GM12878 (cell line): Measurements from ENCODE around the gene GRIK1. TPM values are rescaled to one million over a fixed set of nuclear protein-coding genes. Genes with fewer than 3 reads are reported as not detected.
A peak's percentile ranks its signal among the peaks of the same experiment; 100 is the strongest.

Experiments used
- ATAC-seq: fragments of 200-7000 bp; cut with Tn5 transposase; 3 replicates; pipeline ENCODE4 v1.9.1; 2020; ENCODE audit warnings: mild to moderate bottlenecking, moderate library complexity
- BruUV-seq: library from RNA; stranded (reverse); fragments of 400-500 nt; replicated peaks from 2 replicates; lab custom pipeline; 2021; lab: Mats Ljungman, UMichigan
- CTCF ChIA-PET: fragments of 300-600 bp; sonication (Branson Sonifier 250); formaldehyde crosslinking; extraction: SDS; loops from one replicate; lab custom pipeline; 2021; ENCODE audit warnings: inconsistent platforms; lab: Yijun Ruan, JAX
- POLR2A ChIA-PET: fragments of 350-600 bp; formaldehyde crosslinking; extraction: SDS; loops from one replicate; lab custom pipeline; 2021; ENCODE audit warnings: inconsistent platforms; lab: Charles Lee
- RAD21 ChIA-PET: fragments of 300-600 bp; sonication (Branson Sonifier 250); formaldehyde crosslinking; loops from one replicate; lab custom pipeline; 2023; ENCODE audit warnings: antibody characterized with exemption; ENCODE audit not compliant: unreplicated experiment; lab: Charles Lee
- SMC1A ChIA-PET: fragments of 300-600 bp; sonication (Branson Sonifier 250); formaldehyde crosslinking; loops from one replicate; lab custom pipeline; 2023; ENCODE audit not compliant: unreplicated experiment, uncharacterized antibody; lab: Charles Lee
- DNase-seq: peaks from one replicate; pipeline ENCODE4 v3.0.0-alpha.2; 2011; ENCODE audit warnings: low read depth, low spot score
- FAIRE-seq: peaks from 3 replicates; lab custom pipeline; 2011; peaks lifted over from hg19 to GRCh38; lab: Jason Lieb, UNC
- H2AFZ ChIP-seq: 2 replicates; pipeline ENCODE4 v1.6.0; 2011; ENCODE audit warnings: low read depth, low read length, control low read depth; ENCODE audit not compliant: control insufficient read depth
- H3K27ac ChIP-seq: 2 replicates; pipeline ENCODE4 v1.5.1; 2011; ENCODE audit warnings: control low read depth; ENCODE audit not compliant: control insufficient read depth, insufficient read depth
- H3K27me3 ChIP-seq, 2 experiments: replicated peaks in 1 of 2; 2 replicates each; pipeline versions ENCODE4 v1.6.0 to v1.6.1; 2011; ENCODE audit warnings: low read length in 1 of 2; ENCODE audit not compliant: control insufficient read depth in 2 of 2, insufficient read depth in 2 of 2
- H3K36me3 ChIP-seq, 2 experiments: 2 replicates each; pipeline ENCODE4 v1.5.1; 2011; ENCODE audit warnings: low read length in 1 of 2; ENCODE audit not compliant: control insufficient read depth in 2 of 2, insufficient read depth in 2 of 2
- H3K4me1 ChIP-seq: 2 replicates; pipeline ENCODE4 v1.6.1; 2011; ENCODE audit warnings: mild to moderate bottlenecking, low read length, moderate library complexity, mixed read lengths; ENCODE audit not compliant: control insufficient read depth, insufficient read depth
- H3K4me2 ChIP-seq: 2 replicates; pipeline ENCODE4 v1.6.0; 2011; ENCODE audit warnings: control low read depth; ENCODE audit not compliant: control insufficient read depth, insufficient read depth
- H3K4me3 ChIP-seq: fragments of 200-600 bp; sonication (generic); 2 replicates; pipeline ENCODE4 v1.5.1; 2016
- H3K79me2 ChIP-seq: 2 replicates; pipeline ENCODE4 v1.6.0; 2011; ENCODE audit warnings: low read length; ENCODE audit not compliant: control insufficient read depth, insufficient read depth
- H3K9ac ChIP-seq: 2 replicates; pipeline ENCODE4 v1.8.0; 2011; ENCODE audit warnings: low read length, control low read depth, mixed read lengths; ENCODE audit not compliant: control insufficient read depth, insufficient read depth
- H3K9me3 ChIP-seq: replicated peaks from 3 replicates; pipeline ENCODE4 v1.5.1; 2011; ENCODE audit warnings: mild to moderate bottlenecking, low read length; ENCODE audit not compliant: control insufficient read depth, insufficient read depth
- H4K20me1 ChIP-seq: 2 replicates; pipeline ENCODE4 v1.6.0; 2011; ENCODE audit not compliant: control insufficient read depth, insufficient read depth
- ATF7 ChIP-seq: fragments of 450-650 bp; IDR thresholded peaks from 2 replicates; pipeline ENCODE4 v1.6.1; 2016; ENCODE audit warnings: low read depth, mild to moderate bottlenecking
- CBFB ChIP-seq: IDR thresholded peaks from 2 replicates; pipeline ENCODE4 v1.6.1; 2016; ENCODE audit warnings: antibody characterized with exemption, low read depth
- CBX5 ChIP-seq: sonication (generic); IDR thresholded peaks from 2 replicates; pipeline ENCODE4 v1.6.1; 2016; ENCODE audit warnings: low read depth, moderate library complexity, mild to moderate bottlenecking, inconsistent platforms
- CHD4 ChIP-seq: fragments of 200-600 bp; sonication (generic); IDR thresholded peaks from 2 replicates; pipeline ENCODE4 v1.6.1; 2016; ENCODE audit warnings: mild to moderate bottlenecking
- JUND ChIP-seq: IDR thresholded peaks from 2 replicates; pipeline ENCODE4 v1.6.1; 2012; ENCODE audit warnings: low read depth, mild to moderate bottlenecking, low read length, improper control_type of control experiment, moderate library complexity
- MEF2B ChIP-seq: fragments of 450-650 bp; IDR thresholded peaks from 2 replicates; pipeline ENCODE4 v1.6.1; 2018; ENCODE audit warnings: mild to moderate bottlenecking, moderate library complexity; ENCODE audit not compliant: partially characterized antibody, poor library complexity, severe bottlenecking
- MYB ChIP-seq: fragments of 150-350 bp; IDR thresholded peaks from 2 replicates; pipeline ENCODE4 v1.6.1; 2014; ENCODE audit warnings: mild to moderate bottlenecking, low read depth, low read length, borderline replicate concordance
- STAT3 ChIP-seq: IDR thresholded peaks from 2 replicates; pipeline ENCODE4 v1.6.1; 2011; ENCODE audit warnings: low read depth, low read length, improper control_type of control experiment
- WRNIP1 ChIP-seq: IDR thresholded peaks from 2 replicates; pipeline ENCODE4 v1.6.1; 2011; ENCODE audit warnings: low read depth, low read length, improper control_type of control experiment, borderline replicate concordance
- YY1 ChIP-seq: IDR thresholded peaks from 2 replicates; pipeline ENCODE4 v1.6.1; 2011; ENCODE audit warnings: low read depth, mild to moderate bottlenecking, low read length
- ZNF217 ChIP-seq: fragments of 450-650 bp; IDR thresholded peaks from 2 replicates; pipeline ENCODE4 v1.6.1; 2017; ENCODE audit warnings: antibody characterized with exemption, mild to moderate bottlenecking
- WGBS: methylation state at CpG from one replicate; pipeline ENCODE4 v1.1.6; 2016; ENCODE audit warnings: low lambda C conversion rate; ENCODE audit not compliant: insufficient replicate concordance, insufficient coverage; ENCODE audit errors: missing lambda C conversion rate; 5-methylcytosine and 5-hydroxymethylcytosine counted together
- in situ Hi-C: fragments of 300-500 bp; cut with MboI; formaldehyde crosslinking; loops from 9 replicates; pipeline ENCODE4 v1.14.3; 2018; ENCODE audit warnings: mixed read lengths
- intact Hi-C: fragments of 100-400 bp; cut with micrococcal nuclease; formaldehyde crosslinking; loops from one replicate; pipeline ENCODE4 v1.14.2; 2022; ENCODE audit not compliant: unreplicated experiment
- polyA plus RNA-seq, 11 experiments: library from polyadenylated mRNA; depleted of rRNA in 4 of 11; unstranded in 6 of 11; stranded (reverse) in 5 of 11; fragments of >200 nt; fragmentation: Nextera tagmentation in 4 of 11; fragmentation: Illumina TruSeq in 1 of 11; extraction: Ambion mirVana in 4 of 11; extraction: Trizol in 1 of 11; gene quantifications; 1 replicate in 1 of 11; 2 replicates in 10 of 11; pipeline versions ENCODE4 v1.2.1 to v1.2.3, GENCODE V29; 2011 to 2016; ENCODE audit warnings: inconsistent platforms in 2 of 11, missing spikeins in 2 of 11, low read depth in 1 of 11
- total RNA-seq, 4 experiments: library from RNA; depleted of rRNA in 3 of 4; stranded (reverse); fragments of >200 nt in 3 of 4; fragmentation: Illumina TruSeq in 1 of 4; extraction: Trizol in 1 of 4; gene quantifications; 2 replicates each; pipeline versions ENCODE4 v1.2.1 to v1.2.3, GENCODE V29; 2013 to 2021
- TF ChIP-seq, protein P1 (sequence below): fragments of 450-650 bp; IDR thresholded peaks from 2 replicates; pipeline ENCODE4 v1.6.1; 2017; ENCODE audit warnings: mild to moderate bottlenecking, low read depth, inconsistent platforms; ENCODE audit not compliant: poor library complexity, severe bottlenecking
- TF ChIP-seq, protein P2 (sequence below): IDR thresholded peaks from 2 replicates; pipeline ENCODE4 v1.6.1; 2011; ENCODE audit warnings: low read depth, low read length, improper control_type of control experiment, borderline replicate concordance

Gene GRIK1
- total and polyA plus RNA-seq, 10 of the 15 experiments (the other 5 are each of a cell fraction or from before 2014, with no cell fraction given): 0.05 to 0.13 (median 0.09) TPM; not detected in 7

- TF ChIP-seq, protein P1, sequence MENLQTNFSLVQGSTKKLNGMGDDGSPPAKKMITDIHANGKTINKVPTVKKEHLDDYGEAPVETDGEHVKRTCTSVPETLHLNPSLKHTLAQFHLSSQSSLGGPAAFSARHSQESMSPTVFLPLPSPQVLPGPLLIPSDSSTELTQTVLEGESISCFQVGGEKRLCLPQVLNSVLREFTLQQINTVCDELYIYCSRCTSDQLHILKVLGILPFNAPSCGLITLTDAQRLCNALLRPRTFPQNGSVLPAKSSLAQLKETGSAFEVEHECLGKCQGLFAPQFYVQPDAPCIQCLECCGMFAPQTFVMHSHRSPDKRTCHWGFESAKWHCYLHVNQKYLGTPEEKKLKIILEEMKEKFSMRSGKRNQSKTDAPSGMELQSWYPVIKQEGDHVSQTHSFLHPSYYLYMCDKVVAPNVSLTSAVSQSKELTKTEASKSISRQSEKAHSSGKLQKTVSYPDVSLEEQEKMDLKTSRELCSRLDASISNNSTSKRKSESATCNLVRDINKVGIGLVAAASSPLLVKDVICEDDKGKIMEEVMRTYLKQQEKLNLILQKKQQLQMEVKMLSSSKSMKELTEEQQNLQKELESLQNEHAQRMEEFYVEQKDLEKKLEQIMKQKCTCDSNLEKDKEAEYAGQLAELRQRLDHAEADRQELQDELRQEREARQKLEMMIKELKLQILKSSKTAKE: peak; percentile 24
- TF ChIP-seq ATF7 (peak; percentile 70), CBFB (no peak), STAT3 (no peak), JUND (no peak), MEF2B (no peak), ZNF217 (no peak)
- TF ChIP-seq, protein P2, sequence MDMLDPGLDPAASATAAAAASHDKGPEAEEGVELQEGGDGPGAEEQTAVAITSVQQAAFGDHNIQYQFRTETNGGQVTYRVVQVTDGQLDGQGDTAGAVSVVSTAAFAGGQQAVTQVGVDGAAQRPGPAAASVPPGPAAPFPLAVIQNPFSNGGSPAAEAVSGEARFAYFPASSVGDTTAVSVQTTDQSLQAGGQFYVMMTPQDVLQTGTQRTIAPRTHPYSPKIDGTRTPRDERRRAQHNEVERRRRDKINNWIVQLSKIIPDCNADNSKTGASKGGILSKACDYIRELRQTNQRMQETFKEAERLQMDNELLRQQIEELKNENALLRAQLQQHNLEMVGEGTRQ: no peak
Observed at GRCh38 chr21:29697555-29698193, 242.1 kb downstream of the GRIK1 start (continued).

DNA sequence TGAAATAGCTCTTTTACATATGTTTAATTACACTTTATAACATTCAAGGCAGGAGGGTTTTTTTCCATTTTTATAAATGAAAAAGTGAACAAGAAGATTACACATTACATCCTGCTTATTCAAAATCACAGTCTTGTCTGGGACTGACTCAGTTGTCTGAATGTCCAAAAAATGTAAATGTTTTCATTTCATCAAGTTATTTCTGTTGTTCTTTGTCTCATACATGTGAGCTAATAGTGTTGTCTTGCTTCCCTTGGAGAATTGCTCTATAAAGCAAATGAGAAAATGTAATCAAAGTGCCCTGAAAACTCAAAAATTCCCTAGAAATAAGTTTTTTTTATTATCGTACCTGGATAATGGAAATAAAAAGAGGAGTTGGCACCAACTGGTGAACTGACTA lies 242.9 kb downstream of the GRIK1 start:
- DNase-seq (no peak), ATAC-seq (no peak)
- intact Hi-C loops (no loop called here), in situ Hi-C loops (no loop called here)
- Histone ChIP-seq H3K9ac (no peak overlapping the region), H3K9me3 (no peaks in the 10 kb centered on the region; the same call in 2 of the 3 replicates), H3K27ac (no peak overlapping the region), H3K4me2 (no peak overlapping the region), H2AFZ (no peak overlapping the region), H3K4me1 (no peaks in the 10 kb centered on the region), H3K36me3 (no peaks in the 10 kb centered on the region), H3K79me2 (no peaks in the 10 kb centered on the region), H3K27me3 (no peaks in the 10 kb centered on the region)
- ChIA-PET RAD21 (no interaction called here), SMC1A (interaction anchor here (0.9 to 1.0 kb wide), 2 partner anchors 30 to 159 kb away, joined by 3 read pairs; no protein-coding TSS in a partner anchor), CTCF (no interaction called here), POLR2A (no interaction called here)
- BruUV-seq: no TSS peak
- 0% methylated on average over 1 of the region's 1 CpG for WGBS
- no peak for TF ChIP-seq MYB
- TF ChIP-seq CBX5: no peak
- no peak for TF ChIP-seq WRNIP1
- TF ChIP-seq YY1: no peak
- TF ChIP-seq CHD4: no peak
- TF ChIP-seq, all 136 proteins: peak for 0
- Histone ChIP-seq H4K20me1 (no peaks in the 10 kb centered on the region), H3K4me3 (no peak overlapping the region)
- no peak for FAIRE-seq
